ENCODE results near the gene PVR. TPM values are rescaled to one million over a fixed set of nuclear protein-coding genes. Genes with fewer than 3 reads are reported as not detected.

The PVR gene
- total and polyA plus RNA-seq, 5 donors from 2014 or later = 0.25 to 0.37 TPM; not detected in 3

GRCh38 chr19:44649578-44650145 lies 6.0 kb downstream of the PVR start:
- Histone ChIP-seq H3K27me3 (ENCODE audit: control insufficient read depth, insufficient read depth, low read length) (peaks cover 2% of the 10 kb centered on the region), H3K9me3 (ENCODE audit: control insufficient read depth in 2 of 2, low read length in 2 of 2) (no peaks in the 10 kb centered on the region), H3K36me3 (ENCODE audit: control insufficient read depth, insufficient read depth, low read length) (no peaks in the 10 kb centered on the region), H3K27ac (ENCODE audit: insufficient read depth, low read length, poor library complexity, severe bottlenecking) (no peak overlapping the region), H3K4me1 (ENCODE audit: control insufficient read depth, insufficient read depth, low read length, poor library complexity, severe bottlenecking) (no peaks in the 10 kb centered on the region), H3K4me3 (ENCODE audit: low read depth, low read length) (no peak overlapping the region)
- Mint-ChIP-seq H3K36me3 (no peaks in the 10 kb centered on the region), H3K27me3 (peaks cover 4% of the 10 kb centered on the region), H3K9me3 (no peaks in the 10 kb centered on the region), H3K4me3 (no peak overlapping the region), H3K4me1 (peaks cover 0 to 5% (median 5%) of the 10 kb centered on the region in 4 donors), H3K27ac (no peak overlapping the region)
- ATAC-seq (ENCODE audit: low read depth in 2 of 2) (no peak), DNase-seq (no peak)

- Histone ChIP-seq H3K27ac (ENCODE audit: insufficient read depth, low read length, poor library complexity, severe bottlenecking) (no peak overlapping the region), H3K4me3 (ENCODE audit: low read depth, low read length) (no peak overlapping the region), H3K27me3 (ENCODE audit: control insufficient read depth, insufficient read depth, low read length) (no peaks in the 10 kb centered on the region), H3K4me1 (ENCODE audit: control insufficient read depth, insufficient read depth, low read length, poor library complexity, severe bottlenecking) (no peaks in the 10 kb centered on the region), H3K9me3 (ENCODE audit: control insufficient read depth in 2 of 2, low read length in 2 of 2) (no peaks in the 10 kb centered on the region), H3K36me3 (ENCODE audit: control insufficient read depth, insufficient read depth, low read length) (no peaks in the 10 kb centered on the region)
- Mint-ChIP-seq H3K4me3 (no peak overlapping the region), H3K4me1 (peaks cover 0 to 12% (median 6%) of the 10 kb centered on the region in 4 donors), H3K36me3 (no peaks in the 10 kb centered on the region), H3K27ac (no peak overlapping the region), H3K9me3 (peaks cover 0 to 2% (median 0%) of the 10 kb centered on the region in 7 donors), H3K27me3 (no peaks in the 10 kb centered on the region)
- no peak for DNase-seq
- ATAC-seq (ENCODE audit: low read depth in 2 of 2) = no peak
These were observed 9.6 kb downstream of the PVR start for GRCh38 chr19:44653343-44653742.

DNA sequence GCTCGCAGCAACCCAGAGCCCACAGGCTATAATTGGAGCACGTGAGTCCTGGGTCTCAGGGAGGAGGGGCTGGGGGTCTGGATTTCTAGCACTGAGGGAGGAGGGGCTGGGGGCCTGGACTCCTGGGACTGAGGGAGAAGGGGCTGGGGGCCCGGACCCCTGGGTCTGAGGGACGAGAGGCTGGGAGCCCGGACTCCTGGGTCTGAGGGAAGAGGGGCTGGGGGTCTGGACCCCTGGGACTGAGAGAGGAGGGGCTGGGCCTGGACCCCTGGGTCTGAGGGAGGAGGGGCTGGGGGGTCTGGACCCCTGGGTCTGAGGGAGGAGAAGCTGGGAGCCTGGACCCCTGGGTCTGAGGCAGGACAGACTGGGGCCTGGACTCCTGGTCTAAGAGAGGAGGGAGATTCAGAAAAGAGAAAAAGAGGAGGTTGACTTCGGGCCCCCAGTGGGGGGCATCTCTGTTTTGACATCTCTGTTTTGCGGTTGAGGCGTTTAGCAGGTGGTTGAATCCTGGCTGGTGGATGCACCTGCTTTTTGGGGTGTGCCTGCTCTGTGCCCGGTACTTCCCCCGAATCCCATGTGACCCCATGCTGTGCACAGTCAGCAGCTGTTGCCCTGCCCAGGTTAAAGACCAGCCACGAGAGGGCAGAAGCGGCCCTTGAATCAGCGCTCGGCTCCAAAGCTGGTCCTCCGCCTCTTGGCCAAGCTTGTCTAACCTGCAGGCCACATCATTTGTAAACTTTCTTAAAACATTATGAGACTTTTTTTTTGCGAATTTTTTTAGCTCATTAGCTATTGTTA lies 10.5 kb downstream of the PVR start:
- Histone ChIP-seq H3K27ac (ENCODE audit: insufficient read depth, low read length, poor library complexity, severe bottlenecking) (no peak overlapping the region), H3K4me3 (ENCODE audit: low read depth, low read length) (no peak overlapping the region), H3K27me3 (ENCODE audit: control insufficient read depth, insufficient read depth, low read length) (no peaks in the 10 kb centered on the region), H3K9me3 (ENCODE audit: control insufficient read depth in 2 of 2, low read length in 2 of 2) (no peaks in the 10 kb centered on the region), H3K4me1 (ENCODE audit: control insufficient read depth, insufficient read depth, low read length, poor library complexity, severe bottlenecking) (no peaks in the 10 kb centered on the region), H3K36me3 (ENCODE audit: control insufficient read depth, insufficient read depth, low read length) (no peaks in the 10 kb centered on the region)
- Mint-ChIP-seq H3K4me1 (peaks cover 0 to 12% (median 6%) of the 10 kb centered on the region in 4 donors), H3K9me3 (peaks cover 0 to 2% (median 0%) of the 10 kb centered on the region in 7 donors), H3K27ac (peak overlapping the region in 2 of 3 donors; percentile 6 to 21), H3K4me3 (no peak overlapping the region), H3K36me3 (no peaks in the 10 kb centered on the region), H3K27me3 (no peaks in the 10 kb centered on the region)
- peak; percentile 35 to 85 (median 51) for DNase-seq
- peak; percentile 87 to 89 for ATAC-seq (ENCODE audit: low read depth in 2 of 2)

- DNase-seq (peak; percentile 22 to 62 (median 48)), ATAC-seq (ENCODE audit: low read depth in 2 of 2) (peak; percentile 51 to 54)
- Histone ChIP-seq H3K4me1 (ENCODE audit: control insufficient read depth, insufficient read depth, low read length, poor library complexity, severe bottlenecking) (no peaks in the 10 kb centered on the region), H3K27me3 (ENCODE audit: control insufficient read depth, insufficient read depth, low read length) (no peaks in the 10 kb centered on the region), H3K9me3 (ENCODE audit: control insufficient read depth in 2 of 2, low read length in 2 of 2) (no peaks in the 10 kb centered on the region), H3K4me3 (ENCODE audit: low read depth, low read length) (no peak overlapping the region), H3K36me3 (ENCODE audit: control insufficient read depth, insufficient read depth, low read length) (no peaks in the 10 kb centered on the region), H3K27ac (ENCODE audit: insufficient read depth, low read length, poor library complexity, severe bottlenecking) (no peak overlapping the region)
- no peak overlapping the region for H3K4me3 Mint-ChIP-seq
- peak overlapping the region in 1 of 3 donors; percentile 38 for H3K27ac Mint-ChIP-seq
- H3K9me3 Mint-ChIP-seq = peaks cover 0 to 2% (median 0%) of the 10 kb centered on the region in 7 donors
- no peaks in the 10 kb centered on the region for H3K27me3 Mint-ChIP-seq
- peaks cover 0 to 12% (median 6%) of the 10 kb centered on the region in 4 donors for H3K4me1 Mint-ChIP-seq
- no peaks in the 10 kb centered on the region for H3K36me3 Mint-ChIP-seq
These were observed 13.7 kb downstream of the PVR start for GRCh38 chr19:44657211-44657921.

- no peaks in the 10 kb centered on the region for H3K9me3 ChIP-seq (ENCODE audit: control insufficient read depth in 2 of 2, low read length in 2 of 2)
- no peaks in the 10 kb centered on the region for H3K4me1 ChIP-seq (ENCODE audit: control insufficient read depth, insufficient read depth, low read length, poor library complexity, severe bottlenecking)
- no peak overlapping the region for H3K27ac Mint-ChIP-seq
- H3K4me3 Mint-ChIP-seq = no peak overlapping the region
- H3K27me3 ChIP-seq (ENCODE audit: control insufficient read depth, insufficient read depth, low read length) = no peaks in the 10 kb centered on the region
- peaks cover 0 to 12% (median 5%) of the 10 kb centered on the region in 4 donors for H3K4me1 Mint-ChIP-seq
- H3K9me3 Mint-ChIP-seq = peaks cover 0 to 2% (median 0%) of the 10 kb centered on the region in 7 donors
- ATAC-seq (ENCODE audit: low read depth in 2 of 2) (no peak), DNase-seq (no peak)
- H3K27ac ChIP-seq (ENCODE audit: insufficient read depth, low read length, poor library complexity, severe bottlenecking) = no peak overlapping the region
- no peaks in the 10 kb centered on the region for H3K27me3 Mint-ChIP-seq
- H3K4me3 ChIP-seq (ENCODE audit: low read depth, low read length) = no peak overlapping the region
- no peaks in the 10 kb centered on the region for H3K36me3 ChIP-seq (ENCODE audit: control insufficient read depth, insufficient read depth, low read length)
- H3K36me3 Mint-ChIP-seq = no peaks in the 10 kb centered on the region
These were observed 14.5 kb downstream of the PVR start for GRCh38 chr19:44658069-44658733.

DNA sequence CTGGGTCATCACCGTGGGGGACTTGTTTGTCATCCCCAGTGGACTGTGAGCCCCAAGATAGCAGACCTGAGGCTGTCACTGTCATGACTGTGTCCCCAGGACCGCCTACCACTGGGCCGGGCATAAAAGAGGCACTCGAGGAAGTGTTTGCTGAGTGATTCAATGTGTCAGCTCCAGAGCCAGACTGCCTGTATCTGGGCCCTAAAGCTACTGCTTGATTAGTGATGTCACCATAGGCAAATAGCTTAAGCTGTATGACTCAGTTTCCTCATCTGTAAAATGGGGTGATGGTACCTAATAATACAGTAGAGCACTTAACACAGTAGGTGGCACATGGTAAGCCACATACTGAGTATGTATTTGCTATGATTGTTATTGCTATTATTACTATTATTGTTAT lies 16.4 kb downstream of the PVR start:
- peaks cover 0 to 2% (median 0%) of the 10 kb centered on the region in 7 donors for H3K9me3 Mint-ChIP-seq
- H3K27me3 Mint-ChIP-seq = no peaks in the 10 kb centered on the region
- H3K36me3 Mint-ChIP-seq = no peaks in the 10 kb centered on the region
- no peak overlapping the region for H3K27ac Mint-ChIP-seq
- Histone ChIP-seq H3K36me3 (ENCODE audit: control insufficient read depth, insufficient read depth, low read length) (no peaks in the 10 kb centered on the region), H3K27me3 (ENCODE audit: control insufficient read depth, insufficient read depth, low read length) (no peaks in the 10 kb centered on the region), H3K27ac (ENCODE audit: insufficient read depth, low read length, poor library complexity, severe bottlenecking) (no peak overlapping the region), H3K9me3 (ENCODE audit: control insufficient read depth in 2 of 2, low read length in 2 of 2) (no peaks in the 10 kb centered on the region), H3K4me3 (ENCODE audit: low read depth, low read length) (no peak overlapping the region), H3K4me1 (ENCODE audit: control insufficient read depth, insufficient read depth, low read length, poor library complexity, severe bottlenecking) (no peaks in the 10 kb centered on the region)
- no peak overlapping the region for H3K4me3 Mint-ChIP-seq
- DNase-seq (no peak), ATAC-seq (ENCODE audit: low read depth in 2 of 2) (no peak)
- H3K4me1 Mint-ChIP-seq = peaks cover 0 to 6% (median 0%) of the 10 kb centered on the region in 4 donors

DNA sequence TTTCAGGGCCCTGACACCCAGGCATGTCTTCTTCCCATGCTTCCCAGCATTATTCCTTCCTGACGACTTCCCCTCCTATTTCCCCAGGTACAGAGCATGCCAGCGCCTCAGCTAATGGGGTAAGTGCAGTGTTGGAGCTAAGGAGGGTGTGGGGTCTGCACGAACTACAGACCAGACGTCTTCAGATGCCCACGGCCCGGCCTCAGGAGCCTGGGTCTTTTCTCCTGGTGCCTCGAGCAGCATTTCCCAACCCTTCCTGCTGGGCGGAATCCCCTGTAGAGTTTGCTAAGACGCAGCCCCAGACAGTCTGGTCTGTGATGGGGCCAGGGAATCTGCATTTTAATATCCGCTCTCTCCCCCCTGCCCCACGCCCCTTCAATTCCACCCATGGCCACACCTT lies 17.5 kb downstream of the PVR start:
- ATAC-seq (ENCODE audit: low read depth in 2 of 2) (no peak), DNase-seq (no peak)
- Histone ChIP-seq H3K36me3 (ENCODE audit: control insufficient read depth, insufficient read depth, low read length) (no peaks in the 10 kb centered on the region), H3K9me3 (ENCODE audit: control insufficient read depth in 2 of 2, low read length in 2 of 2) (no peaks in the 10 kb centered on the region), H3K4me1 (ENCODE audit: control insufficient read depth, insufficient read depth, low read length, poor library complexity, severe bottlenecking) (no peaks in the 10 kb centered on the region), H3K27me3 (ENCODE audit: control insufficient read depth, insufficient read depth, low read length) (no peaks in the 10 kb centered on the region), H3K27ac (ENCODE audit: insufficient read depth, low read length, poor library complexity, severe bottlenecking) (no peak overlapping the region), H3K4me3 (ENCODE audit: low read depth, low read length) (no peak overlapping the region)
- no peak overlapping the region for H3K27ac Mint-ChIP-seq
- H3K27me3 Mint-ChIP-seq = no peaks in the 10 kb centered on the region
- H3K36me3 Mint-ChIP-seq = no peaks in the 10 kb centered on the region
- no peak overlapping the region for H3K4me3 Mint-ChIP-seq
- H3K4me1 Mint-ChIP-seq = peaks cover 0 to 6% (median 0%) of the 10 kb centered on the region in 4 donors
- peaks cover 0 to 2% (median 0%) of the 10 kb centered on the region in 7 donors for H3K9me3 Mint-ChIP-seq

All from CD4-positive, CD25-positive, alpha-beta regulatory T cell (primary cell).